SJSA1 (cell line): Measurements from ENCODE around the gene SLC39A2. TPM values are rescaled to one million over a fixed set of nuclear protein-coding genes. Genes with fewer than 3 reads are reported as not detected.

Source experiments
- total RNA-seq: library from RNA; depleted of rRNA; stranded (reverse); fragments of >200 nt; shearing (Covaris generic); gene quantifications from 2 replicates; pipeline ENCODE4 v1.2.3, GENCODE V29; 2014; rRNA removed

The SLC39A2 gene
- total RNA-seq, 1 experiment from 2014 or later, result not detected

Other genes with a start within 250 kb of the SLC39A2 start
- not detected in 2 replicates for gene EDDM3B, start 230.9 kb upstream of the SLC39A2 start, total RNA-seq
- gene RNASE6, start 218.0 kb upstream of the SLC39A2 start, total RNA-seq, result not detected in 2 replicates
- not detected in 2 replicates for gene RNASE1, start 196.4 kb upstream of the SLC39A2 start, total RNA-seq
- not detected in 2 replicates for gene RNASE3, start 107.9 kb upstream of the SLC39A2 start, total RNA-seq
- gene RNASE2, start 43.8 kb upstream of the SLC39A2 start, total RNA-seq, result not detected in 2 replicates
- 37.8 and 73.1 TPM in 2 replicates for gene METTL17, start 9.3 kb upstream of the SLC39A2 start, total RNA-seq
- 0.08 TPM in 1 of 2 replicates, not detected in the other for gene NDRG2, start 25.8 kb downstream of the SLC39A2 start, total RNA-seq
- not detected in 2 replicates for gene TPPP2, start 30.9 kb downstream of the SLC39A2 start, total RNA-seq
- not detected in 2 replicates for gene RNASE13, start 35.5 kb downstream of the SLC39A2 start, total RNA-seq
- gene RNASE7, start 43.1 kb downstream of the SLC39A2 start, total RNA-seq, result not detected in 2 replicates
- not detected in 2 replicates for gene RNASE8, start 58.5 kb downstream of the SLC39A2 start, total RNA-seq
- 38.7 and 42.2 TPM in 2 replicates for gene ARHGEF40, start 71.0 kb downstream of the SLC39A2 start, total RNA-seq
- 3.2 and 16.8 TPM in 2 replicates for gene ZNF219, start 99.4 kb downstream of the SLC39A2 start, total RNA-seq
- gene TMEM253, start 101.8 kb downstream of the SLC39A2 start, total RNA-seq, result not detected in 2 replicates
- not detected in 2 replicates for gene OR5AU1, start 156.8 kb downstream of the SLC39A2 start, total RNA-seq